Right ventricle myocardium inferior (tissue), 1 donor: Measurements from ENCODE around the gene RANBP17. TPM values are rescaled to one million over a fixed set of nuclear protein-coding genes. Genes with fewer than 3 reads are reported as not detected.
"Not testable (repeated sequence)": the region's sequence is repeated elsewhere in the genome, so short reads cannot be mapped to it uniquely, and the experiment has no call there.

Experiments
- ATAC-seq: fragments of 200-7000 bp; cut with Tn5 transposase; one replicate; pipeline ENCODE4 v1.9.1; 2020; ENCODE audit warnings: mild to moderate bottlenecking, moderate library complexity
- DNase-seq: peaks from one replicate; pipeline ENCODE4 v3.0.0; 2021; ENCODE audit errors: missing footprints
- intact Hi-C: fragments of 100-400 bp; cut with DNase I; formaldehyde crosslinking; loops from one replicate; pipeline ENCODE4 v1.11.0; 2022
- total RNA-seq: library from RNA; stranded (reverse); fragmentation: NEBNext Ultra II Directional; extraction: Animal tissue kit (Norgen Biotek cat#: 25700); gene quantifications from one replicate; pipeline ENCODE4 v1.2.1, GENCODE V29; 2021
- donor health status: DM: no; HTN: yes; CAD: no; lungs with severe emphysema.

The RANBP17 gene
- total RNA-seq, 1 donor from 2014 or later: 2.7 TPM

GRCh38 chr5:170861667-170861916, 226 bp upstream of the RANBP17 start:
- DNase-seq (no peak), ATAC-seq (no peak)
- intact Hi-C loops: no loop called here

DNA sequence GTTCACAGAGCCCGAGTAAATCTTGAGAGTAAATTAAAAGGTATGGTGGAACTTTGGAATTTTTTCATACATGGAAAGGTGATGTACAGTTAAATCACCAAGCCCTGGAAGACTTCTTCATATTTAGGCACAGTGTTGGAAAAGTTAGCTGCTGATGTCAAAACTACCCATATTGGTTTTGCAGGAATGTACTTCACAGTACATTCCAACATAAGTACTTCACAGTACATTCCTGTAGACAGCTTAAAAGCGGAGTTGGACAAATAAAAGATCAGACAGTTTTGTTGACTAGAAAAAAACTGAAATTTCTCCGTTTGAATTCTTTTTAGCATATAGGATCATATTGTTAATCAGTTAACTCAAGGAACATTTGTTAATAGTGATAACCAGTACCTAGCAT, 1.8 kb downstream of the RANBP17 start:
- no peak for ATAC-seq
- no peak for DNase-seq
- intact Hi-C loops: no loop called here

DNA sequence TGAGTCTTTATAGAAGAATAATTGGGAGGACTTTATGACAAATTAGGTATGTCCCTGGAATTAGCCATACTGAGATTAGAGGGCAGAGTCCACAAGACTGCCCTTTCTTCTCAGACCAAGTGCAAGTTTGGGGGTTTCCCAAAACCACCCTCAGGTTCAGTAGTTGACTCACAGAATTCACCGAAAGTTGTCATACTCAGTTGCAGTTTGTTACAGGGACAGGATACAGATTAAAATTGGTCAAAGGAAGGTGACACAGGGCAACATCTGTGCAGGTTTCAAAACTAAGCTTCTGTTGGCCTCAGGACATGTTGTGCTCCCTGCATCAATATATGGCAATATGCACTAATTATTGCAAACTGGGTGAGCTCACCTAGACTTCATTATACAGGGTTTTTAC, 3.8 kb downstream of the RANBP17 start:
- DNase-seq (no peak), ATAC-seq (no peak)
- intact Hi-C loops: no loop called here

GRCh38 chr5:170867825-170868224, 6.0 kb downstream of the RANBP17 start:
- no peak for DNase-seq
- intact Hi-C loops: no loop called here
- no peak for ATAC-seq

GRCh38 chr5:170870390-170870789, 8.6 kb downstream of the RANBP17 start:
- ATAC-seq, intact Hi-C loops: not testable (repeated sequence)

DNA sequence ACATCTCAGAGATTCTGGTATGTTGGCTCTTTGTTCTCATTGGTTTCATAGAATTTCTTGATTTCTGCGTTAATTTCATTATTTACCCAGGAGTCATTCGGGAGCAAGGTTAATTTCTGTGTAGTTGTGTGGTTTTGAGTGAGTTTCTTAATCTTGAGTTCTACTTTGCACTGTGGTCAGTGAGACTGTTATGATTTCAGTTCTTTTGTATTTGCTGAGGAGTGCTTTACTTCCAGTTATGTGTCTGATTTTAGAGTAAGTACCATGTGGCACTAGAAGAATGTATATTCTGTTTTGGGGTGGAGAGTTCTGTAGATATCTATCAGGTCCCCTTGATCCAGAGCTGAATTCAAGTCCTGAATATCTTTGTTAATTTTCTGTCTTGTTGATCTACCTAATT, 12.2 kb downstream of the RANBP17 start:
- intact Hi-C loops: no loop called here
- no peak for ATAC-seq
- DNase-seq: no peak

More at GRCh38 chr5:170870390-170870789, 8.6 kb downstream of the RANBP17 start:
- not testable (repeated sequence) for DNase-seq

DNA sequence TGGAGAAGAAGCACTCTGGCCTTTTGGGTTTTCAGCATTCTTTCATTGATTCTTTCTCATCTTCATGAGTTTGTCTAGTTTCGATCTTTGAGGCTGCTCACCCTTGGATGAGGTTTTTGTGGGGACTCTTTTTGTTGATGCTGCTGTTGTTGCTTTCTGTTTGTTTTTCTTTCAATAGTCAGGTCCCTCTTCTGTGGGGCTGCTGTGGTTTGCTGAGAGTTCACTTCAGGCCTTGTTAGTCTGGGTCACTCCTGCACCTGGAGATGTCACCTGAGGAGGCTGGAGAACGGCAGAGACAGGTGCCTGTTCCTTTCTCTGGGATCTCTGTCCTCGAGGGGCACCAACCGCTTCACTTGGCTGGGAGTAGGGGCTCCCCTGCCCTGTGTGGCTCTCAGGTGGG, 14.0 kb downstream of the RANBP17 start:
- intact Hi-C loops: no loop called here
- no peak for DNase-seq
- ATAC-seq: no peak

DNA sequence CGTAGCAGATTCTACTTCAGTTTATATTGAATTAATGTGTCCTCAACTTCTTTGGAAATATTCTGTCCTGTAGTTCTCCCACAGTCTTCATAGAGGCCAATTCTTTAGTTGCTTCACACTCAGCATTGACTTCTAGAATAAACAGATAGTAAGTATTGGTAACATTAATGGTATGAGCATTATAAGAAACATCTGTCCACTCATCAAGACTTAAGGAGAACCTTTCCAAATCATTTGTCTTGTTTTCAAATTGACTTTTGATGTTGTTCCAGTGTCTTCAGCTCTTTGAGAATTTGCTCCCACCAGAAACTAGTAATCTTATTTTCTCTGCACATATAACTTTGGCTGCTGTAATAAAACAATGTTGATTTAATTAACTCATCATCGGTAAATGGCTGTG, 18.3 kb downstream of the RANBP17 start:
- DNase-seq (no peak), ATAC-seq (no peak)
- intact Hi-C loops: no loop called here

DNA sequence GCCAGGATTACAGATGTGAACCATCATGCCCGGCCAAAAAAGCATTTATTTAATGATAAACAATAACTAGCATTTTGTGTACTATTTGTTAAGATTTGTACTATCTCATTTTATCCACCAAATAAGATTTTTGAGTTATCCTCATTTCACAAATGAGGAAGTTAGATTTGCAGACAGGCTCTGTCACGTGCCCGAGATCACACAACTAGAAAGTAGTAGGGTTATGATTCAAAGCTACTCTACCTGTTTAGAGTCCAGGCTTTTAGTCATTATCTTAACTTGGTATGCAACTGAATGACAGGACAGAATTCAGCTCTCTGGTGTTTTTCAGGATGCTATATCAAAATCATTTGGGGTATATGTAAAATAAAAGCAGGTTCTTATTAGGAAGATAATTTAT, 20.5 kb downstream of the RANBP17 start:
- DNase-seq: no peak
- intact Hi-C loops: no loop called here
- ATAC-seq: no peak

DNA sequence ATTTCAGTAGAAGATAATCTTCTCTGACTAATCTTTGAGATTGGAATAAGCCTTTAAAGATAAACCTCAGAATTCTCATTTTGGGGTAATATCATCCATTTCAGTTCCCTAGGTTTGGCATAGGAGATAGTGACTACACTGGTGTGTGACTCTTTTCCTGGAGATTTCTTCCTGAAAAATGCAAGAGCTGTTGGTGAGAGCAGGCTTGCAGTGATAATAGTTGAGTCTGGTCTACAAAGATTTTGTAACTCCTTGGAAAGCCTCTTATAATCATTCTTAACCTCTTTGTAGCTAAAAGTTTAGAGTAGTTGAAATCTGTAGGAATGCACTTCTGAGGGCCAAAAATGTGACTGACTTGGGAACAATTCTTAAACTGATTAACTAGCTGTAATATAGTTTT, 23.4 kb downstream of the RANBP17 start:
- no peak for DNase-seq
- intact Hi-C loops: no loop called here
- ATAC-seq: no peak

- intact Hi-C loops: no loop called here
- DNase-seq: no peak
- no peak for ATAC-seq
These were observed 24.0 kb downstream of the RANBP17 start for GRCh38 chr5:170885809-170886208.

GRCh38 chr5:170886210-170886894, 24.5 kb downstream of the RANBP17 start:
- intact Hi-C loops: no loop called here
- no peak for ATAC-seq
- no peak for DNase-seq

DNA sequence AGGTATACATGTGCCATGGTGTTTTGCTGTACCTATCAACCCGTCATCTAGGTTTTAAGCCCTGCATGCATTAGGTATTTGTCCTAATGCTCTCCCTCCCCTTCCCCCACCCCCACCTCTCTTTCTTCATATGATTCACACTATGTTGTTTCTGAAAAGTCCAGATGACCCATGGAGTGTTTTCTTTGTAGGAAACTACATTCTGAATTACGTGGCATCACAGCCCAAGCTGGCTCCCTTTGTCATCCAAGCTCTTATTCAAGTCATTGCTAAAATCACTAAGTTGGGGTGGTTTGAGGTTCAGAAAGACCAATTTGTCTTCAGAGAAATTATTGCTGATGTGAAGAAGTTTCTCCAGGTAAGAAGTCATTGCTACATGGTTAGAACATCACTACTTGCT, 30.4 kb downstream of the RANBP17 start:
- intact Hi-C loops: no loop called here
- DNase-seq (no peak), ATAC-seq (no peak)

GRCh38 chr5:170894665-170895064, 32.8 kb downstream of the RANBP17 start:
- ATAC-seq (no peak), DNase-seq (no peak)
- intact Hi-C loops: no loop called here

GRCh38 chr5:170896779-170897178, 35.0 kb downstream of the RANBP17 start:
- intact Hi-C loops: no loop called here
- no peak for DNase-seq
- ATAC-seq: no peak

DNA sequence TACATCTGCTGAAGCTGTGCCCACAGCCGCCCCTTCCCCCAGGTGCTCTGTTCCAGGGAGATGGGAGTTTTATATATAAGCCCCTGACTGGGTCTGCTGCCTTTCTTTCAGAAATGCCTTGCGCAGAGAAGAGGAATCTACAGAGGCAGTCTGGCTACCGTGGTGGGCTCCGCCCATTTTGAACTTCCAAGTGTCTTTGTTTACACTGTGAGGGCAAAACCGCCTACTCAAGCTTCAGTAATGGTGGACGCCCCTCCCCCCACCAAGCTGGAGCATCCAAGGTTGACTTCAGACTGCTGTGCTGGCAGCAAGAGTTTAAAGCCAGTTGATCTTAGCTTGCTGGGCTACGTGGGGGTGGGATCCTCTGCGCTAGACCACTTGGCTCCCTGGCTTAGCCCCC, 41.3 kb downstream of the RANBP17 start:
- intact Hi-C loops: no loop called here
- peak; percentile 62 for DNase-seq
- no peak for ATAC-seq

GRCh38 chr5:170907758-170908157, 45.9 kb downstream of the RANBP17 start:
- intact Hi-C loops: no loop called here
- DNase-seq (no peak), ATAC-seq (no peak)

DNA sequence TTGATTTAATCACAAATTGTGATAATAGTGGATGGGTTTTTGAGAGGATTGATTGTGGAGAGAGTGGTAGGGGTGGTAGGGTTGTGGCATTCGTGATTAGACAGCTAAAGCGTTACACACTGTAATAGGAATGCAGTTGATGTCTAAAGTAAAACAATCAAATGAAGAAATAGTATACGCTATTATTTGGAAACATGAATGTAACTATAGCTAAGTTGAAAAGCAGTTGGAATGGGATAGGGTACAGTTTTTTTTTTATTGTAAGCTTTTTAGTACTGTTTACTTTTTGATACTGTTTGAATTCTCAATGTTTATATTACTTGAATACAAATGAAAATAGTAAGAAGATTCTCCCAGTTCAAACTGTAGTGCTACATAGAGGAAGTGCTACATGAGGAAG, 51.8 kb downstream of the RANBP17 start:
- ATAC-seq (no peak), DNase-seq (no peak)
- intact Hi-C loops: no loop called here

DNA sequence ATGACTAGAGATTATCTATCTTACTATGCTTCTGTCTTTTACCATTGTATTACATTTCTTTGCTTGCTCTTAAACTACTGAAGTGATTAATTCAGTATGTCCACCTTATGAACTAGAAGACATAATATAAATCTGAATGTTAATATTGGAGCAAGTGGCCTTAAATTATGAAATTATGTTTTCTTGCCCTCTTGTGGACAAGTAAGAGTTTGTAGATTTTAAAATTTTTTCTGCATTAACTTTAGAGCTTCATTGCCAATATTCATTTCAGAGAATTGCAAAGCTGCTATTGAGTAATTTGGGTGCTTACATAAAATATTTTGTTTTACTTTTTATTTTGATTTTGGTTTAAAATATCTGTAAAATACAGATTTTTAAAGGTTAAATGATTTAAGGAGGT, 55.3 kb downstream of the RANBP17 start:
- no peak for DNase-seq
- intact Hi-C loops: no loop called here
- ATAC-seq: no peak

GRCh38 chr5:170920196-170920595, 58.4 kb downstream of the RANBP17 start:
- DNase-seq: no peak
- intact Hi-C loops: no loop called here
- no peak for ATAC-seq

- ATAC-seq, intact Hi-C loops, DNase-seq: not testable (repeated sequence)
These were observed 60.5 kb downstream of the RANBP17 start for GRCh38 chr5:170922331-170922730.
